ENCODE results near the gene JMJD7. TPM values are rescaled to one million over a fixed set of nuclear protein-coding genes. Genes with fewer than 3 reads are reported as not detected.
A peak's percentile ranks its signal among the peaks of the same experiment; 100 is the strongest.

JMJD7 gene
- total RNA-seq, 2 experiments from 2014 or later = 12.0 to 21.9 TPM

DNA sequence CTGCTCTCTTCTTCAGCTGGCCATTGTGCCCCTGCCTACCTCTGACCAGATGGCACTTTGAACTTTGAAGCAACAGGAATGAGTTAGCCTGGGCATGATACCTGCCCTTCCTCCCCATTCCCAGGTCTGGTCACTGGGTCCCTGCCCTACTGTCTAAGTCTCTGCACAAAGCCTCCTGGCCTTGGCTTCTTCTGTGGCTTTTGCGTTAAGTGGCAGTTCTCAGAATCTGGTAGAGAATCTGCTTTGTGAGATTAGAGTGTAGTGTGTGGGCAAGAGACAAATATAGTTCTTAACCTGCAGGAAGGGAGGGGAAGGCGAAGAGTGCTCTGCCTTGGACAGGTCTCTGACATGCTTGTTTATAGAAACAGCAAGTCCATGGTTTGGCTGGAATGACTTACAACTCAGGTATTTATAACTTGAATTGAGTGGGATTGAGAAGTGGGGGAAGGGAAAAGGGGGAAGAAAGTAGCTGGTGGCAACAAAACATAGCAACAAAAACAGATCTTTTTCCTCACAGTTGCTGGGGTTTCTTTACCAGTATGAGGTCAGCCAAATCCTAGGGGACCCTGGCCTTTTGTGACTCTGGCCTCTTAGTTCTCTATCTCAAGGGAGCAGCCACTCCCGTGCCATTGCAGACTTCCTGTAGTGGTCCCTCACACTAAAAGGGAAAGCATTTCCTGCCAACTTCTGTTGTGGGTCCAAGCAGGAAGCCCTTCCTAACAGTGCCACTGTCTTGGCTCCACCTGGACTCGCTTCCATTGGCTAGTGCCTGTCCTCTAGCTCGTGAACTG lies 36.9 kb upstream of the JMJD7 start:
- Mint-ChIP-seq H3K4me1 (peaks cover 34% of the 10 kb centered on the region), H3K27me3 (no peaks in the 10 kb centered on the region), H3K9me3 (ENCODE audit: low read depth) (no peaks in the 10 kb centered on the region), H3K4me3 (peak overlapping the region; percentile 18), H3K36me3 (peaks cover 2% of the 10 kb centered on the region), H3K27ac (peak overlapping the region; percentile 71)
- ATAC-seq = peak; percentile 79
- no peak for DNase-seq
- CTCF ChIA-PET = interaction anchor here (0.6 to 9.4 kb wide), 5 partner anchors 11 to 134 kb away, joined by 3 to 98 read pairs (median 5); partner anchors contain the start of gene MAPKBP1

DNA sequence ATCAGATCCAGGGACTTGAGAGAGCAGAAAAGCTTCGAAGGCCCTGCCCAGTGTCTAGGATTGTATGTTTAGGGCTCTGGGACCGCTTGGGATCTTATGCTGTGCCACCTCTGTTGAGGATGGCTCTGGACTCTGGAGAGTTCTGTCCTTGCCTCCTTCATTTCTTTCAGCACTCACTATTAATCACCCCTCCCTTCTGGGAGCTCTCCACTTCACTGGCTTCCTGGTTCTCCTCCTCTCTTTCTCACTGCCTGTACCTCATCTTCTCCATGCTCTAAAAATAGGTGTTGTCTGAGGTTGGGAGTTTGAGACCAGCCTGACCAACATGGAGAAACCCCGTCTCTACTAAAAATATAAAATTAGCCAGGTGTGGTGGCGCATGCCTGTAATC lies 36.4 kb upstream of the JMJD7 start:
- no peaks in the 10 kb centered on the region for H3K9me3 Mint-ChIP-seq (ENCODE audit: low read depth)
- H3K36me3 Mint-ChIP-seq = peaks cover 2% of the 10 kb centered on the region
- H3K27ac Mint-ChIP-seq = peak overlapping the region; percentile 71
- no peak overlapping the region for H3K4me3 Mint-ChIP-seq
- H3K4me1 Mint-ChIP-seq = peaks cover 38% of the 10 kb centered on the region
- DNase-seq (no peak), ATAC-seq (peak; percentile 22)
- CTCF ChIA-PET = interaction anchor here (0.6 to 9.4 kb wide), 4 partner anchors 15 to 133 kb away, joined by 3 to 98 read pairs (median 26); partner anchors contain the start of gene MAPKBP1
- no peaks in the 10 kb centered on the region for H3K27me3 Mint-ChIP-seq

DNA sequence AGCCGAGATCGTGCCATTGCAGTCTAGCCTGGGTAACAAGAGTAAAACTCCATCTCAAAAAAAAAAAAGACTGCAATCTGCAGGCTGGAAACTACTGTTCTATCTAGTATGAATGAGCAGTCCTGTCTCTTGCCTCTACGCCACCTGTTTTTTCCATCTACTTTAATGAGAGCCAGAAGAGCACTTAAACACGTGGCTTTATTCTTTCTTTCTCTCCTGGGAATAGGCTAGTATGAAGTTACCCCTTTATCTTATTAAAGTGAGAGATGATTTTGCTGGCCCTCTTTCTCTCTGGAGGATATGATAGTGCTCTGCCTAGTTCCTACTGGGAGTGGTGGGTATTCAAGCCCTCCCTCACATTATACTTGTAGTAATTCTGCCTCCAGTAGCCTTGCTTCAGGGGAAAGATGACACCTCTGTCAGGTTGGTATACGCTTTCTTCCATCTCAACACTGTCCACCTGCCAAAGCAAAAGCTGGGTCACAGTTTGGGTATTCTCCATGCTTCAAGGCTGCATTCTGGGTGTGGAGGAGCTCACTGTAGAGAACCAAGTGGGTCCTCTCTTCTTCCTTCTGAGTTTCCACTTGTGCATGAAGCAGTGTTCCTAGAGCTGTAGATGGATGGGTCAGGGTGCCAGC lies 35.8 kb upstream of the JMJD7 start:
- no peaks in the 10 kb centered on the region for H3K9me3 Mint-ChIP-seq (ENCODE audit: low read depth)
- DNase-seq (no peak), ATAC-seq (no peak)
- no peaks in the 10 kb centered on the region for H3K27me3 Mint-ChIP-seq
- H3K27ac Mint-ChIP-seq = no peak overlapping the region
- H3K4me1 Mint-ChIP-seq = peaks cover 38% of the 10 kb centered on the region
- H3K36me3 Mint-ChIP-seq = peaks cover 2% of the 10 kb centered on the region
- H3K4me3 Mint-ChIP-seq = no peak overlapping the region
- CTCF ChIA-PET = interaction anchor here (0.6 to 9.4 kb wide), 4 partner anchors 16 to 133 kb away, joined by 3 to 98 read pairs (median 26); partner anchors contain the start of gene MAPKBP1

DNA sequence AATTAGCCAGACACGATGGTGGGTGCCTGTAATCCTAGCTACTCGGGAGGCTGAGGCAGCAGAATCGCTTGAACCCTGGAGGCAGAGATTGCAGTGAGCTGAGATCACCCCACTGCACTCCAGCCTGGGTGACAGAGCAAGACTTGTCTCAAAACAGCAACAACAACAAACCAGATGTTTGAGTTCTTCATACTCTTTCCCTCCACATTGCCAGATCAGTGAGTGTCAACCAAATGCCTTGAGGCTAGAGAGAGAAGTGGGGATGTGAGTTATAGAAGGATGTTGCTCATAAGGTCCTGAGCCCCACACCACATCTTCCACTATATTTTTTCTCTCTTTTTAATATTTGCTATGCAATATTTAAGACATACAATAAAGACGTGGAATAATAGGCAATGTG lies 33.8 kb upstream of the JMJD7 start:
- DNase-seq (no peak), ATAC-seq (no peak)
- H3K27me3 Mint-ChIP-seq = no peaks in the 10 kb centered on the region
- H3K4me3 Mint-ChIP-seq = no peak overlapping the region
- peaks cover 33% of the 10 kb centered on the region for H3K4me1 Mint-ChIP-seq
- CTCF ChIA-PET = interaction anchor here (1.4 to 9.4 kb wide), 3 partner anchors 10 to 18 kb away, joined by 4 to 98 read pairs (median 47); partner anchors contain the start of gene MAPKBP1
- H3K27ac Mint-ChIP-seq = no peak overlapping the region
- peaks cover 2% of the 10 kb centered on the region for H3K36me3 Mint-ChIP-seq
- H3K9me3 Mint-ChIP-seq (ENCODE audit: low read depth) = no peaks in the 10 kb centered on the region

DNA sequence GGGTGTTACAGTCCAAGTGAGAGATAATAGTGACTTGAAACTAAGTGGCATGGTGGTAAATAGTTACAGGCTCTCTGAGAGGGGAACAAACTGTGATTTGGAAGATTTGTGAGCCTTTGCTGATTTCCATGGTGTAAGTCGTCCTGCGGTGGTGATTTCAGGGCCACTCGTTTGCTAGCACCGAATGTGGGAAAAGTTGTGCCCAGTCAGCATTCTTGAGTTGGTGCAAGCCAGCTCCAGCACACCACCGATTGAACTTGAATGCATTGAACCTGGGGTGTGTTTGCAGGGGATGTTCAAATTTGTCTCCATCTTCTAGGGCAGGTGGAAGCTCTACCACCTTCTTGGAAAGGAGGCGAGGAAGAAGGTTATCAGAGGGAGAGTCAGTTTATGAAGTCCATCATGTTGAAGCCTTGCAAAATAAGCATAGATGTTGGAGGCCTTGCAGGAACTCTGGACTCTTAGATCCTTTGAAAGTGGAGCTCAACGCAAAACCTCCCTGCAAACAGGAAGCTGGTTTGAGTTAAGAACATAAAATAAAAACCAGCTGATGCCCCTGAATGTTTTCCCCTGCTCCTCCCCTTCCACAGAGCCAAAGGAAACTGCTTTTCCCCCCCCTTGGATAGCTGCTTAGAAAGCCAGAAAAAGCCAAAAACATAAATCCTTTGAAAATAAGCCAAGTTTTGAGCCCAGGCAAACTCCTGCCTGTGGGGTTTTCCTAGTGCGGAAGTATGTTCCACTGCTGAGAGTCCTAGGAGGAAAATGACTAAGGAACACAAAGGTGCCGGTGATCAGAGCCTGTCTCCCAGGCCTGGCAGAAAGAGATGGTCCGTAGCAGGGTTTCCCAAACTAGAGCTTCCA lies 31.7 kb upstream of the JMJD7 start:
- ATAC-seq (no peak), DNase-seq (no peak)
- Mint-ChIP-seq H3K27ac (no peak overlapping the region), H3K4me1 (peaks cover 16% of the 10 kb centered on the region), H3K9me3 (ENCODE audit: low read depth) (no peaks in the 10 kb centered on the region), H3K36me3 (peaks cover 10% of the 10 kb centered on the region), H3K27me3 (no peaks in the 10 kb centered on the region), H3K4me3 (no peak overlapping the region)
- CTCF ChIA-PET = interaction anchor here (0.6 to 7.7 kb wide), 4 partner anchors 13 to 646 kb away, joined by 3 to 47 read pairs (median 7); partner anchors contain the start of gene MAPKBP1

DNA sequence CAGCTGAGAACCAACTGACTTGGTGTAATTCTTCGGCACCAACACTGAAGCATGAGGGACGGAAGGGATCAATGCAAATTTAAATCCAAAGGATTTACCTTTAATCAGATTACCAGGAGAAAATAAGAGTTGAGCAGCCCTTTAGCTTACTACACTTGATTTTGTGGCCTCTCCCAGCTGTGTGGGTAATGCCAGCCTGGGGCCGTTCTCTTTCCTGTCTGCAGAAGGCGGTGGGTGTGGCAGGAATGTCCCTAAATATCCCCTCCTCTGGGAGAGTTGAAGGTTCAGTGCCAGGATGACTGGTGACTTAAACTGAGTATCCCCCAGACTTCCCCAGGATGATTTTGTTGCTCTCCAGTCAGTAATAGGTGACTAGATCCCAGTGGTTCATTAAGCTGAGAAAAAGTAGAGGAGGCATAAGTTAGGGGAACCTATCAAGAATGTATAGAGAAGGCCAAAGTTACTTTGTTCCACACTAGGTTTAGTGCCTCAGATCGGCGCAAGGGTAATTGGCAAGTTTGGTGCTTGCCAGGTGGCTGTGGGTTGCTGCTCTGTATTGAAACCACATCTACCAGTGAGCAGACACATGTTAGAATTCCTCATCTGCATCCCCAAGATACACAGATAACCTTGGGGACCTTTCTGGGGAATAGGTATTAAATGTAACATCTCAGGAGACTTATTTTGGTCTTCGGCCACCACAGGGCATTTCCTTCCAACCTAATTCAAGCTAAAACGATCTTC lies 30.5 kb upstream of the JMJD7 start:
- CTCF ChIA-PET = interaction anchor here (1.8 to 7.7 kb wide), 2 partner anchors 15 to 24 kb away, joined by 5 to 47 read pairs; partner anchors contain the start of gene MAPKBP1
- no peak for ATAC-seq

DNA sequence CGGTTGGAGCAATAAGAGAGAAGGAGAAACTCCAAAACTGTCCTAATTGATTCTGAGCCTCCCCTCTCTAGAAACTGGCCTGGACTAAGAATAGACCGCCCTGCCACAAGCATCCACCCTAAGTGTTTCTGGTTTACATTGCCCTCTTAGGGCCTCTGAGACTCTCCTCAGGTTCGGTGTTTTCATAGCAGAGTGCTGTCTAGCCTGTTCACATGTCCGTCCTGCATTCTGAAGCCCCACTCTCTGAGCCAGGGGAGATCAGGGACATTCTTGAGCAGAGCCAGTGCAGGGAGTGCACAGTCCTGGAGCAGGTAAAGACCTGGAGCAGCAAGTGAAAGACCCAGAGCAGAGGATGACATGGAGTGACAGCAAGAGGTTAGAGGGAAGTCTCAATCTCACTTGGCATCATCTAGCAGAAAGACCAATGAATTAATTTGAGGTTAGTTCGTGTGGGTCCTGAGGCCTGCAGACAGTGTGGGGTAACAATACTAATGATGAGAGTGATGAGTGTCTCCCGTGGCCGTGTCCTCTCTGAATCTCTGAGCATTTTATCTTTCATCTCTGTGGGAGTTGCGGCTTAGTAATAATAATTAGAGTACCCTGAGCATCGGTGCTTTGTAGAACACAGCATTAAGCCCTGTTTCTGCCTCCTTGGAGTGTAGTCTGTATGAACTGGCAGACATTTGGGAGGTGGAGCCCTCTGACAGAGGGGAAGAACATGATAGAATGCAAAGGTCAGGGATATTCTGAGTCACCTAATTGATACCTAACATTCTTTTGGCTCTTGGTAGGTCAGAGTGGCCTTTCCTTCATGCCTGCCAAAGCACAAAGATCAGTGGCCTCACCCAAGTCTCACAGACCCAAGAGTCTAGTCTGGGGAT lies 29.0 kb upstream of the JMJD7 start:
- Mint-ChIP-seq H3K27me3 (no peaks in the 10 kb centered on the region), H3K36me3 (peaks cover 13% of the 10 kb centered on the region), H3K27ac (no peak overlapping the region), H3K4me1 (peaks cover 8% of the 10 kb centered on the region), H3K4me3 (no peak overlapping the region), H3K9me3 (ENCODE audit: low read depth) (no peaks in the 10 kb centered on the region)
- CTCF ChIA-PET = interaction anchor here (1.8 to 3.9 kb wide), 2 partner anchors 12 to 25 kb away, joined by 5 to 23 read pairs; partner anchors contain the start of gene MAPKBP1
- DNase-seq (no peak), ATAC-seq (no peak)

More for the DNA sequence above, 30.5 kb upstream of the JMJD7 start:
- Mint-ChIP-seq H3K4me3 (no peak overlapping the region), H3K27ac (no peak overlapping the region), H3K4me1 (peaks cover 8% of the 10 kb centered on the region), H3K9me3 (ENCODE audit: low read depth) (no peaks in the 10 kb centered on the region), H3K27me3 (no peaks in the 10 kb centered on the region), H3K36me3 (peaks cover 11% of the 10 kb centered on the region)
- no peak for DNase-seq

DNA sequence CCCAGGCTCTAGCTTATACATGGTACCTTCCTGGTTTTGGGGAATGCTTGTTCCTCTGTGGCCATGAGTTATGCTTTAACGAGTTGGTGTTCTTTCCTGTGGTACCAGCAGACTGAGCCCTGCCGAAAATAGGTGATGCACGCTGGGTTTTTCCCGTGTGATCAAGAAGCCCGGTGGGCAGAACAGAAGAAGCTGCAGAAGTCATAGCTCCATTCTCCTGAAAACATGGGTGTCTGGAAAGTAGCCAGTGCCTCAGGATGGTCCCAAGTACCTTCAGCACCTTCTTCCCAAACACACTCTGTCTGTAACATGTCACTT lies 28.4 kb upstream of the JMJD7 start:
- H3K4me1 Mint-ChIP-seq = peaks cover 8% of the 10 kb centered on the region
- CTCF ChIA-PET = interaction anchor here (3.9 kb wide), 1 partner anchor 12 kb away, joined by 23 read pairs; no protein-coding TSS in a partner anchor
- no peak overlapping the region for H3K4me3 Mint-ChIP-seq
- H3K27ac Mint-ChIP-seq = no peak overlapping the region
- H3K27me3 Mint-ChIP-seq = no peaks in the 10 kb centered on the region
- ATAC-seq (no peak), DNase-seq (no peak)
- no peaks in the 10 kb centered on the region for H3K9me3 Mint-ChIP-seq (ENCODE audit: low read depth)
- peaks cover 13% of the 10 kb centered on the region for H3K36me3 Mint-ChIP-seq

DNA sequence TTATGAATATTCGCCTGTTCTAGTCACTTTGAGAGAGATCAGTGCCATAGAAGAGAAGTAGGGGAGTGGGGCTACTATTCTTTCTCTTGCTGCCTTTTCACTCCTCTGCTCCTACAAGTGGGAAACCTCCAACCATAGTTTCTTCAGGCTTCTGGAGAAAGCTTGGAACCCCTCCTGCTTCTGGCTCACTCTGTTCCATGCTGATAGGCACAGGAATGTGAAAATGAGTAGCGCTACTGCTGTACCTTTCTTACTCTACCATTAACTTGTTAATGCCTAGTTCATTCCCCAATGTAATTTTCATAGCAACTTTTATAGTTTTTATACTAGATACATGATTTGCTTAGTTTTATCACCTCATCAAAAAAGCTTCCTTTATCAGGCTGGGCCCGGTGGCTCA lies 26.7 kb upstream of the JMJD7 start:
- H3K4me3 Mint-ChIP-seq = no peak overlapping the region
- CTCF ChIA-PET = interaction anchor here (1.0 to 3.9 kb wide), 4 partner anchors 10 to 285 kb away, joined by 3 to 23 read pairs (median 4); partner anchors contain the start of gene MAPKBP1
- H3K27ac Mint-ChIP-seq = no peak overlapping the region
- H3K36me3 Mint-ChIP-seq = peaks cover 13% of the 10 kb centered on the region
- ATAC-seq = no peak
- DNase-seq = no peak
- no peaks in the 10 kb centered on the region for H3K27me3 Mint-ChIP-seq
- H3K9me3 Mint-ChIP-seq (ENCODE audit: low read depth) = no peaks in the 10 kb centered on the region
- peaks cover 4% of the 10 kb centered on the region for H3K4me1 Mint-ChIP-seq

DNA sequence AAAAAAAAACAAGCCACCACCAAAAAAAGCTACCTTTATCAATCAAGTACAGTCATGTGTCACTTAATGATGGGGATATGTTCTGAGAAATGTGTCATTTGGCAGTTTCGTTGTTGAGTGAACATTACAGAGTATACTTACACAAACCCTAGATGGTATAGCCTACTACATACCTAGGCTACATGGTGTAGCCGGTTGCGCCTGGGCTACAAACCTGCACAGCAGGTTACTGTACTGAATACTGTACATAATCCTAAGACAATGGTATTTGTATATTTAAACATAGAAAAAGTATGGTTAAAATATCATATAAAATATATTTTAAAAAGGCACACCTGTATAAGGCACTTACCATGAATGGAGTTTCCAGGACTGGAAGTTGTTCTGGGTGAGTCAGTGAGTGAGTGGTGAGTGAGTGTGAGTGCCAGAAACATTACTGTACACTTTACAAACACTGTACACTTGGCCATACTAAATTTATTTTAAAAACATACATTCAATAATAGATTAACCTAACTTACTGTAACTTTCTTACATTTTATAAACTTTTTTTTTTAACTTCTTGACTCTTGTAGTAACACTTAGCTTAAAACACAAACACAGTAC lies 25.9 kb upstream of the JMJD7 start:
- ATAC-seq (no peak), DNase-seq (no peak)
- Mint-ChIP-seq H3K27ac (no peak overlapping the region), H3K36me3 (peaks cover 13% of the 10 kb centered on the region), H3K27me3 (no peaks in the 10 kb centered on the region), H3K9me3 (ENCODE audit: low read depth) (no peaks in the 10 kb centered on the region), H3K4me3 (no peak overlapping the region), H3K4me1 (peaks cover 3% of the 10 kb centered on the region)
- CTCF ChIA-PET = interaction anchor here (1.0 to 3.9 kb wide), 6 partner anchors 9 to 284 kb away, joined by 3 to 23 read pairs (median 4); partner anchors contain the start of genes MAPKBP1 and RPAP1

DNA sequence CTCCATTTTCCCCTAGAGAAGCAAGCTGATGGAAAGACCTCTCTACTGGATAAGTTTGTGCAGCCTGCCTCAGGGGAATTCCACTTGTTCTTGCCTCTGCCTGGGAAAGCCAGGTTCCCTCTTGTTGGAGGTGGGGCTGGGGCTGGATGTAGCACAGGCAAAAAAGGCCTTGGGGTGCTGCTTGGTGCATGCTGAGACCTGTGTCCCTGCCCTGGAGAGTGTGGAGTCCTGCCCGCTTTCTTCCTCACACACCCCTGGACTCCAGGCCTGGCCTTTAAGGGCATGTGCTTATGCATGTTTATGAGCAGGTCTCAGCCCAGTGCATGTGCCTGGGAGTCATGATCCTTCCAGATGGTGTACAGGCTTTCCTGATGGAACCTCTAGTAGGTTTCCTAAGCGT lies 23.5 kb upstream of the JMJD7 start:
- Mint-ChIP-seq H3K36me3 (peaks cover 13% of the 10 kb centered on the region), H3K27me3 (no peaks in the 10 kb centered on the region), H3K27ac (no peak overlapping the region), H3K4me1 (peaks cover 6% of the 10 kb centered on the region), H3K9me3 (ENCODE audit: low read depth) (no peaks in the 10 kb centered on the region), H3K4me3 (no peak overlapping the region)
- ATAC-seq = no peak
- DNase-seq = no peak
- CTCF ChIA-PET = interaction anchor here (2.6 kb wide), 1 partner anchor 30 kb away, joined by 11 read pairs; the partner anchor contains the start of gene MAPKBP1

All from activated CD8-positive, alpha-beta memory T cell treated with anti-CD3 and anti-CD28 coated beads, Interleukin-2, amount 10 ng/mL, durations not matched to agents 7 days and 5 days (primary cell).